ENCODE measurements around the gene ARRDC2. TPM values are rescaled to one million over a fixed set of nuclear protein-coding genes. Genes with fewer than 3 reads are reported as not detected.
A peak's percentile ranks its signal among the peaks of the same experiment; 100 is the strongest.

The ARRDC2 gene
- total and polyA plus RNA-seq, 2 of the 13 experiments (the other 11 are each of a cell fraction or from before 2014, with no cell fraction given), result 2.1 to 3.4 TPM

DNA sequence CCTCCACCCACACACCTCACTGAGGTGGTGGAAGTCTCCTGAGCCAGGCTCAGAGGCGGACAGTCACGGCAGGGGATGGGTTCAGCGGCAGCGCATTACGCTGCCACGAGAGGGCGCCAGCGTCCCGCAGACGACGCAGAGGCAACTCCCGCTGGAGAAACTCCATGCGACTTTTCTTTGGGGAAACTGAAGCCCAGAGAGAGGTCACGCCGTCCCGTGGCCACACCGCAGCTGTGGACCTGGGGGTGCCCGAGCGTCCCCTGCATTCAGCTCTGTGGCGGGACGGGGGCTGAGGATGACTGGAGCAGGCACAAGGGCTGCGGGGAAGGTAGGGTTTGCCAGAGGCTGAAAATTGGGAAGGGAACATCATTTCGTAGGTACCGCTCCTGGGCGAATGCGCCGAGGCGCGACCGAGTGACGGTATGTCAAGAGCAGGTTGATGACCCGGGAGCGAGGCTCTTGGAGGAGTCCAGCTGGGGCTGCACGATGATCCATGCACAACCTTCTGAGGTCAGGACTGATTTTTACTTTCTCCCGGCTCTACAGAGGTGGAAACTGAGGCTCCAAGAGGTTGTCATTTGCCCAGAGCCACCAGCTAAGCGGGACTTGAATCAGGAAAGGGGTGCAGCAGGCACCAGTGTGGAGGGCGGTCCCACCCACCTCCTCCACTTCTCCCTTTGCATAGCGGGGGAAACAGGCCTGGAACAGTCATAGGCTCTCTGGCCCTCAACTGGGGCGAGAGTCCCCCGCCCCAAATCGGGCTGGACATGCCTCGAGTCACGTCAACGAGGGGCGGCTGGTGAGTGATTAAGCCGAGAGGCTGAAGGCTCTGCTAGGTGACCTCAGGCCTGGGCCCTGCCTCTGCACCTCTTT is 690 bp upstream of the ARRDC2 start (continued):
- TF ChIP-seq SMC3 (IDR thresholded peaks at IDR 0.05; ENCODE audit: low read length), result peak; percentile 76; the same call in 1 of the 2 replicates
- TF ChIP-seq ZNF567 (CRISPR knock-in tag; IDR thresholded peaks at IDR 0.05; ENCODE audit: borderline replicate concordance), result 0 out of 2 replicates have a peak, but pooled peaks have one; percentile 64
- TF ChIP-seq, protein P1, sequence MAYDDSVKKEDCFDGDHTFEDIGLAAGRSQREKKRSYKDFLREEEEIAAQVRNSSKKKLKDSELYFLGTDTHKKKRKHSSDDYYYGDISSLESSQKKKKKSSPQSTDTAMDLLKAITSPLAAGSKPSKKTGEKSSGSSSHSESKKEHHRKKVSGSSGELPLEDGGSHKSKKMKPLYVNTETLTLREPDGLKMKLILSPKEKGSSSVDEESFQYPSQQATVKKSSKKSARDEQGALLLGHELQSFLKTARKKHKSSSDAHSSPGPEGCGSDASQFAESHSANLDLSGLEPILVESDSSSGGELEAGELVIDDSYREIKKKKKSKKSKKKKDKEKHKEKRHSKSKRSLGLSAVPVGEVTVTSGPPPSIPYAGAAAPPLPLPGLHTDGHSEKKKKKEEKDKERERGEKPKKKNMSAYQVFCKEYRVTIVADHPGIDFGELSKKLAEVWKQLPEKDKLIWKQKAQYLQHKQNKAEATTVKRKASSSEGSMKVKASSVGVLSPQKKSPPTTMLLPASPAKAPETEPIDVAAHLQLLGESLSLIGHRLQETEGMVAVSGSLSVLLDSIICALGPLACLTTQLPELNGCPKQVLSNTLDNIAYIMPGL (CRISPR knock-in tag; IDR thresholded peaks at IDR 0.05; ENCODE audit: borderline replicate concordance in 1 of 2, low read depth in 1 of 2), result peak; percentile 76 to 88; a peak in 3 of 4 replicates
- TF ChIP-seq, protein P2, sequence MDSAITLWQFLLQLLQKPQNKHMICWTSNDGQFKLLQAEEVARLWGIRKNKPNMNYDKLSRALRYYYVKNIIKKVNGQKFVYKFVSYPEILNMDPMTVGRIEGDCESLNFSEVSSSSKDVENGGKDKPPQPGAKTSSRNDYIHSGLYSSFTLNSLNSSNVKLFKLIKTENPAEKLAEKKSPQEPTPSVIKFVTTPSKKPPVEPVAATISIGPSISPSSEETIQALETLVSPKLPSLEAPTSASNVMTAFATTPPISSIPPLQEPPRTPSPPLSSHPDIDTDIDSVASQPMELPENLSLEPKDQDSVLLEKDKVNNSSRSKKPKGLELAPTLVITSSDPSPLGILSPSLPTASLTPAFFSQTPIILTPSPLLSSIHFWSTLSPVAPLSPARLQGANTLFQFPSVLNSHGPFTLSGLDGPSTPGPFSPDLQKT (CRISPR knock-in tag; IDR thresholded peaks at IDR 0.05; ENCODE audit: borderline replicate concordance), result no peak

DNA sequence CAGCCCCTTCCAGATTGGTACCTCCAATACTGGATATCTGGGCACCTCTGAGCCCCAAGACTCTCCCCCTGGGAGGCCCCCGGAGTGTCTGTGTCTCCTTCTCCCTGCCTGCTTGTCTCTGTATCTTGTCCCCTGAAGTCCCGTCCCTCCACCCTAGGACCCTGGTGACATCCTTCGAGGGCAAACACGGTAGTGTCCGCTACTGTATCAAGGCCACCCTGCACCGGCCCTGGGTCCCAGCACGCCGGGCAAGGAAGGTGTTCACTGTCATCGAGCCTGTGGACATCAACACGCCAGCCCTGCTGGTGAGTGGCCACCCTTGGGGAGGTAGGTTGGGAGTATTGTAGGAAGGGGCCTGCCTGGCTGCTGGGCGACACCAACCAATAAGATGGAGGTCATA is 844 bp downstream of the ARRDC2 start:
- ATAC-seq (no peak), DNase-seq (ENCODE audit: low spot score) (no peak), FAIRE-seq (no peak)
- in situ Hi-C loops (cut with HindIII; ENCODE audit: extremely low pct_ligation_motif_present, low pct_unique_long_range_greater_than_20kb) (loop anchor here (5.0 to 10.0 kb wide), 2 partner anchors 48 to 166 kb away; partner anchors contain the start of gene IFI30), intact Hi-C loops (cut with micrococcal nuclease; ENCODE audit: unreplicated experiment) (no loop called here)
- H3K4me2 ChIP-seq (ENCODE audit: low read depth, low read length), result peak overlapping the region; percentile 49
- H3K27ac ChIP-seq (ENCODE audit: extremely low read length, insufficient read depth, low read length), result no peak overlapping the region
- H2AFZ ChIP-seq (ENCODE audit: low read length), result no peak overlapping the region
- H3K4me1 ChIP-seq (ENCODE audit: insufficient read depth, low read length), result peaks cover 46% of the 10 kb centered on the region
- H3K36me3 ChIP-seq (replicated peaks in 1 of 2; ENCODE audit: control insufficient read depth in 1 of 2, insufficient read depth in 2 of 2, low read length in 2 of 2), result peaks cover 5% of the 10 kb centered on the region in 2 experiments; a peak in 3 of 5 replicates
- H3K79me2 ChIP-seq (ENCODE audit: insufficient read depth, low read length), result no peaks in the 10 kb centered on the region
- no peaks in the 10 kb centered on the region for H3K9me3 ChIP-seq (ENCODE audit: low read length)
- no peaks in the 10 kb centered on the region for H3K27me3 ChIP-seq (ENCODE audit: control insufficient read depth in 1 of 2, insufficient read depth in 2 of 2, low read length in 2 of 2)
- 89% methylated on average over 11 of the region's 11 CpGs for WGBS (ENCODE audit: low lambda C conversion rate)
- H3K9ac ChIP-seq (ENCODE audit: insufficient read depth, low read depth, low read length), result 0 out of 2 replicates have a peak overlapping the region, but pooled peaks have one; percentile 11
- no peaks in the 10 kb centered on the region for H4K20me1 ChIP-seq (ENCODE audit: insufficient read depth, low read length)
- ChIA-PET CTCF (ENCODE audit: low intra/inter-chr PET ratio, low total read pairs) (interaction anchor here (0.8 to 3.0 kb wide), 2 partner anchors 49 to 50 kb away, joined by 3 to 85 read pairs; no protein-coding TSS in a partner anchor), POLR2A (interaction anchor here (0.6 to 1.1 kb wide), 2 partner anchors 15 to 169 kb away, joined by 3 read pairs; no protein-coding TSS in a partner anchor)
- peak overlapping the region in 1 of 3 experiments; percentile 43; a peak in 1 of 6 replicates for H3K4me3 ChIP-seq (replicated peaks in 1 of 3; ENCODE audit: insufficient read depth in 1 of 3, low read depth in 2 of 3, low read length in 3 of 3)
- BruUV-seq (replicated peaks), result no TSS peak
- TF ChIP-seq KDM2A (CRISPR knock-in tag; IDR thresholded peaks at IDR 0.05; ENCODE audit: borderline replicate concordance, low read depth) (no peak), HIVEP1 (CRISPR knock-in tag; IDR thresholded peaks at IDR 0.05) (peak; percentile 25; the same call in 1 of the 2 replicates), ZNF292 (CRISPR knock-in tag; IDR thresholded peaks at IDR 0.05; ENCODE audit: borderline replicate concordance, low read depth) (no peak), ZBTB8A (CRISPR knock-in tag; IDR thresholded peaks at IDR 0.05; ENCODE audit: borderline replicate concordance, low read depth) (no peak), NPAS2 (CRISPR knock-in tag; IDR thresholded peaks at IDR 0.05; ENCODE audit: borderline replicate concordance) (no peak), ZMYM2 (CRISPR knock-in tag; IDR thresholded peaks at IDR 0.05) (no peak), ZNF24 (IDR thresholded peaks at IDR 0.05) (no peak), ZNF83 (CRISPR knock-in tag; IDR thresholded peaks at IDR 0.05; ENCODE audit: borderline replicate concordance) (no peak), MXD4 (CRISPR knock-in tag; IDR thresholded peaks at IDR 0.05) (peak; percentile 1; the same call in 1 of the 2 replicates), TAF15 (IDR thresholded peaks at IDR 0.05; ENCODE audit: low read depth, low read length, poor library complexity, severe bottlenecking) (no peak), ISL2 (CRISPR knock-in tag; IDR thresholded peaks at IDR 0.05) (no peak), ZBTB7B (CRISPR knock-in tag; IDR thresholded peaks at IDR 0.05) (no peak)
- TF ChIP-seq, protein P3, sequence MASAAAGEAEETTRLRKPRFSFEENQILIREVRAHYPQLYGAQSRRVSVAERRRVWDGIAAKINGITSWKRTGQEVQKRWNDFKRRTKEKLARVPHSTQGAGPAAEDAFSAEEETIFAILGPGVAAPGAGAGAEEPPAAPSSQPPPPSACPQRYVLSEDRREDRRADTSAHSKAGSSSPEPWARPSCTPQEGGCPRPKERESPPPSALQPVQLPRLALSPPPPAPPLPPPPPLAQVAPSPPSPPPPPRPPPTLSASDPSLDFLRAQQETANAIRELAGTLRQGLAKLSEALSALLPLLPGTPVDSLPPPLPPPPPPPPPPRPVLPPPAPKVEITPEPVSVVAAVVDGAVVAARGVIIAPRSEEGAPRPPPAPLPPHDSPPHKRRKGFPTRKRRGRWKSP (CRISPR knock-in tag; IDR thresholded peaks at IDR 0.05), result no peak
